Breast epithelium (tissue), 4 donors: Measurements from ENCODE around the gene VPS41. TPM values are rescaled to one million over a fixed set of nuclear protein-coding genes. Genes with fewer than 3 reads are reported as not detected.

Experiments
- DNase-seq, 2 donors: peaks; one replicate each; pipeline ENCODE4 v3.0.0-alpha.2; 2019; ENCODE audit warnings: low spot score in 2 of 2
- H3K27ac ChIP-seq, 2 donors: fragments of 200-600 bp; sonication (generic) in 1 of 2; one replicate each; pipeline ENCODE4 v1.5.1; 2016 to 2019; ENCODE audit warnings: mild to moderate bottlenecking in 1 of 2
- H3K27me3 ChIP-seq, 2 donors: fragments of 200-600 bp; sonication (generic) in 1 of 2; one replicate each; pipeline versions ENCODE4 v1.5.1 to v1.6.0; 2017 to 2019; ENCODE audit warnings: control low read depth in 1 of 2, mild to moderate bottlenecking in 1 of 2
- H3K36me3 ChIP-seq: fragments of 200-600 bp; one replicate; pipeline ENCODE4 v1.5.1; 2019
- H3K4me1 ChIP-seq, 2 donors: fragments of 200-600 bp; sonication (generic); one replicate each; pipeline ENCODE4 v1.5.1; 2016 to 2019; ENCODE audit warnings: control low read depth in 1 of 2
- H3K4me3 ChIP-seq, 3 donors: fragments of 200-600 bp; sonication (generic); 1 replicate in 2 of 3; 2 replicates in 1 of 3; pipeline ENCODE4 v1.5.1; 2016 to 2019; ENCODE audit warnings: mild to moderate bottlenecking in 3 of 3, moderate library complexity in 2 of 3
- H3K9me3 ChIP-seq, 2 donors: fragments of 200-600 bp; sonication (generic) in 1 of 2; one replicate each; pipeline ENCODE4 v1.5.1; 2016 to 2019; ENCODE audit warnings: control low read depth in 1 of 2
- CTCF ChIP-seq, 3 donors: fragments of 450-650 bp; IDR thresholded peaks; one replicate each; pipeline ENCODE4 v1.5.1; 2016 to 2017; ENCODE audit warnings: antibody characterized with exemption in 3 of 3, mild to moderate bottlenecking in 3 of 3, moderate library complexity in 3 of 3
- POLR2A ChIP-seq: fragments of 450-650 bp; IDR thresholded peaks from one replicate; pipeline ENCODE4 v1.6.1; 2016; ENCODE audit warnings: antibody characterized with exemption, mild to moderate bottlenecking, moderate library complexity
- POLR2AphosphoS5 ChIP-seq, 3 donors: sonication (generic); formaldehyde crosslinking; IDR thresholded peaks; one replicate each; pipeline ENCODE4 v1.6.1; 2017; ENCODE audit warnings: antibody characterized with exemption in 3 of 3
- intact Hi-C: fragments of 100-400 bp; cut with DNase I; formaldehyde crosslinking; loops from one replicate; pipeline ENCODE4 v1.15.1; 2023; ENCODE audit warnings: low total_unique reads
- total RNA-seq, 3 donors: library from RNA; depleted of rRNA; stranded (reverse); fragments of >200 nt; gene quantifications; one replicate each; pipeline ENCODE4 v1.1.0, GENCODE V29; 2016

The VPS41 gene
- total RNA-seq, 3 donors from 2014 or later = 40.6 to 55.8 (median 45.8) TPM

GRCh38 chr7:38928506-38928905, 19.5 kb upstream of the VPS41 start:
- no peak overlapping the region for H3K27ac ChIP-seq
- DNase-seq = no peak
- no peaks in the 10 kb centered on the region for H3K27me3 ChIP-seq
- TF ChIP-seq CTCF (IDR thresholded peaks at IDR 0.05) (no peak), POLR2A (no peak), POLR2AphosphoS5 (IDR thresholded peaks at IDR 0.05) (no peak)
- no peaks in the 10 kb centered on the region for H3K4me1 ChIP-seq
- H3K4me3 ChIP-seq = no peak overlapping the region
- intact Hi-C loops = no loop called here
- no peaks in the 10 kb centered on the region for H3K36me3 ChIP-seq
- H3K9me3 ChIP-seq = no peaks in the 10 kb centered on the region

DNA sequence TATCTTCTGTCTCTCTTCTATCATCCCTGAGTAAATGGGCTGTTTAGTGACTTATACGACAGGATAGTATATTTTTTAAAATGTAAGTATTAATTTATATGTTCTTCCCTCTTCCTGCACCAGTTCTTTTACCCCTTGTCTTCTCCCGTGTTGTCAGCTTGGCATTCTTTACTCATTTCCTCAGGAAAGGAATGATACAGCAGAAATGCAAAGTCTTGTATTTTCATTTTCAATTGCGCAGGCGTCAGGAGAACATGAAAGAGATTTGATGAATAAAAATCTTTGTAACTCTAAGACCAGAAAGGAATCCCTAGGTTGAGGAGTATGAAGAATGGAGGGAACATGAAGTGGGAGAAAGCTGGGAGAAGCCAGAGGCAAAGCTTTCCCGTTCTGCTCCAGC, 18.8 kb upstream of the VPS41 start:
- no peak overlapping the region for H3K4me3 ChIP-seq
- H3K36me3 ChIP-seq = no peaks in the 10 kb centered on the region
- no peaks in the 10 kb centered on the region for H3K27me3 ChIP-seq
- intact Hi-C loops = no loop called here
- no peak overlapping the region for H3K27ac ChIP-seq
- no peaks in the 10 kb centered on the region for H3K9me3 ChIP-seq
- TF ChIP-seq POLR2AphosphoS5 (IDR thresholded peaks at IDR 0.05) = no peak
- no peak for TF ChIP-seq CTCF (IDR thresholded peaks at IDR 0.05)
- TF ChIP-seq POLR2A = no peak
- no peak for DNase-seq
- no peaks in the 10 kb centered on the region for H3K4me1 ChIP-seq

DNA sequence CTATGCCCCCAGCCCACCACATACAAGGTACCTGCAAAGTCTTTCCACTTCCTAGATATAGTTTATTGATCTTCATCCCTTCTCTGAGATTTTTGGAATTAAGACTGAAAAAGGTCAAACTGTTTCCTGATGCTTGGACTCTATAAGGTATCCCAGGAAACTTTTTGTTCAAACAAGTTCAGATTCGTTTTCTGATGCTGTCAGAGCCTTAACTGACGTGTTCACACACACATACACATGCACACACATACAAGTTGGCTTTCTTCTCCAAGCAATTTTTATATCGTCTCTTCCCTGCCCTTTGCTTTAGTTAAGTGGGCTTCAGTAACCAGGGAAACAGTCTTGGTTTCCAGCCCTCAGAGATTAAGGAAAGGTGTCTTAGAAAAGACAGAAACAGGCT, 11.7 kb upstream of the VPS41 start:
- no peak for TF ChIP-seq POLR2A
- H3K9me3 ChIP-seq = no peaks in the 10 kb centered on the region
- no peaks in the 10 kb centered on the region for H3K36me3 ChIP-seq
- no peak for DNase-seq
- H3K27ac ChIP-seq = no peak overlapping the region
- intact Hi-C loops = no loop called here
- no peaks in the 10 kb centered on the region for H3K4me1 ChIP-seq
- H3K27me3 ChIP-seq = no peaks in the 10 kb centered on the region
- H3K4me3 ChIP-seq = no peak overlapping the region

DNA sequence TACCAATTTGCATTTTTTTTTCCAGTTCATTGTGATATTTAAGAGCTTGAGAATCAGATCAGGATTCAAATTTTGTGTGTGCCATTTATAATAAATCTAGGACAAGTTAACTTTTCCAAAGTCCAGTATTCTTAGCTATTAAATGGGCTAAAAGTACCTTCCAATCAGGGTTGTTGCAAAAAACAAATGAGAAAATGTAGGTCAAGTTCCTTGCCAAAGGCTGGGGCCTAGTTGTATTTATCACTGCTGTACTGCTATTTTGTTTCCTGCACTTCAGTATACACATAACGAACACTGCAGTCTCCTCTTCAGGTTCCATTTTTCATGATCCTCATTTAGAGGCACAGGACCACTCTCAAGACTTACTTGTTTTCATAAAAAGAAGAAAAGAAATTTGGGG, 7.4 kb upstream of the VPS41 start:
- Histone ChIP-seq H3K27me3 (no peaks in the 10 kb centered on the region), H3K36me3 (no peaks in the 10 kb centered on the region), H3K4me3 (no peak overlapping the region), H3K9me3 (no peaks in the 10 kb centered on the region), H3K27ac (no peak overlapping the region), H3K4me1 (no peaks in the 10 kb centered on the region)
- intact Hi-C loops = no loop called here
- no peak for DNase-seq
- TF ChIP-seq POLR2A (no peak), POLR2AphosphoS5 (IDR thresholded peaks at IDR 0.05) (no peak), CTCF (IDR thresholded peaks at IDR 0.05) (no peak)

DNA sequence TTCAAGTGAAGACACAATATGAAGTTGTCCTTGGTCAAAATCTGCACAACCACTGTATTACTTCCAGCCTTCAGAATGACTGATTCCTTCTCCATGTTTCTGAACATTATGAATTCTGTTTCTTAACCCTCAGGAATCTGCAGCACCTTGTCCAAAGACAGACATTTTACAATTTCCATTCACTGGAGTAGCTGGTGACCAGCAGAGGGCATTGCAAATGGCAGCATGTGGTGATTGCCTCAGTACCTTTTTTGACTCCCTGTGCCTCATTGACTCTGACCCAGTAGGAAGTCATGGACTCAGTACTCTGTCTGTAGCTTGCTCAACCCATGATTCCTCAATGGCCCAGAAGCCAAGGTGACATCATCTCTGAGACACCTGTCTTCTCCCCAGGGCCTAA, 879 bp upstream of the VPS41 start:
- TF ChIP-seq CTCF (IDR thresholded peaks at IDR 0.05) (no peak), POLR2AphosphoS5 (IDR thresholded peaks at IDR 0.05) (no peak), POLR2A (no peak)
- intact Hi-C loops = no loop called here
- no peaks in the 10 kb centered on the region for H3K27me3 ChIP-seq

DNA sequence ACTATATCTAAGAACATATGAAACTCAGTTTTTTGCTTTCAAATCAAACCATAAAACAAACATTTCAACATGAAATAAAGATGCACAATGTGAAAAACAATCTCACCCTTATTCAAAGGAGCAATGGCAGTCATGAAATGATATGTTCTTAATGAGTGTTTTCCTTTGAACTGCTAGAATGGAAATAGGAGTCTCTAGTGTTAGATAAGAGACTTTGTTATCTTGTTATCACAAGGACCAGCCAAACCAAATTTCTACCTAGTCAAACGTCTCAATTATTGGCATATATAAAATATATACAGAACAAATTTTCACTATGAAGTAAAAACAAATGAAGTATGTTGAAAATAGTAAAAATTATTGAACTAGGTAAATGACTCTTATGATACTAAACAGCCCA, 1.2 kb downstream of the VPS41 start:
- no peaks in the 10 kb centered on the region for H3K9me3 ChIP-seq
- peaks cover 0 to 6% of the 10 kb centered on the region in 2 donors for H3K4me1 ChIP-seq
- no peak for DNase-seq
- TF ChIP-seq POLR2AphosphoS5 (IDR thresholded peaks at IDR 0.05) (no peak), POLR2A (no peak), CTCF (IDR thresholded peaks at IDR 0.05) (no peak)
- no peak overlapping the region for H3K27ac ChIP-seq
- H3K36me3 ChIP-seq = no peaks in the 10 kb centered on the region
- H3K4me3 ChIP-seq = peak overlapping the region in 1 of 3 donors; percentile 95
- intact Hi-C loops = no loop called here
- no peaks in the 10 kb centered on the region for H3K27me3 ChIP-seq

More for the DNA sequence above, 879 bp upstream of the VPS41 start:
- Histone ChIP-seq H3K9me3 (no peaks in the 10 kb centered on the region), H3K36me3 (no peaks in the 10 kb centered on the region), H3K4me3 (no peak overlapping the region), H3K4me1 (peaks cover 0 to 6% of the 10 kb centered on the region in 2 donors), H3K27ac (no peak overlapping the region)
- DNase-seq = no peak
